HG03558 (cell line): ENCODE results near the gene P3H3.

Source experiments
- ATAC-seq: cut with Tn5 transposase; IDR thresholded peaks from one replicate; pipeline ENCODE4 v1.9.1; 2021; ENCODE audit warnings: moderate number of reproducible peaks; ENCODE audit not compliant: unreplicated experiment; ENCODE audit errors: extremely low read depth

P3H3 gene

DNA sequence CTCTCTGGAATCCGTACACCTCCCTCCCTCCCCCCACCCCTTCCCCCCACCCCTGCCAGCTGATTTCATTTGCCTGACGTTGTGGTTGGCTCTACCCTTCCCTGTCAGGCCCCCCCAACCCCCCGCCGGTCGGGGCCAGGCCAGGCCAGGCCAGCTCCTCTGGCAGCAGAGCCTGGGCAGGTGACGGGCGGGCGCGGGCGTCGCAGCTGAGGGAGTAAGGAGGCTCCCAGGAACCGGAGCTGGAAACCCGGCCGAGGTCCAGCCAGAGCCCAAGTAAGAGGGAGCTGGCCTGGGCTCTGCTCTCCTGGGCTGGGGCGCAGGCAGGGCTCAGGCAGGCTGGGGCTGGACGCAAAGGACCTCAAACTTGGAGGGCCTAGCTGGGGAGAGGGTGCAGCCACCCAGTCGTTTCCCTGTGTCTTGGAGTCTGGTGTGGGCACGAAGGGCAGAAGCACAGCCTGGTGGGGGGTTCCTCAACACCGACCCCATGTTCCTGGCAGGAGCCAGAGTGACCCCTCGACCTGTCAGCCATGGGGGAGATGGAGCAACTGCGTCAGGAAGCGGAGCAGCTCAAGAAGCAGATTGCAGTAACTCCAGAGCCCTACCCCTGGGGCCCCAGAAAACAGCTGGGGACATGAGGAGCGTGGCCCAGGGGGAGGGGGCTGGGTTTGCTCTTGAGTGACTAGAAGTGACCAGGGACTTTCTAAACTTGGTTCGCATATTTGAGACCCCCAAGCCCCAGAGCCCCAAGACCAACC is 12.7 kb downstream of the P3H3 start, which contains the start of gene GNB3:
TSS of gene GNB3 (plus strand) at position 165 of the 755 bp plus-strand sequence. CDS start at position 528, 363 bp downstream.
- no peak for ATAC-seq

DNA sequence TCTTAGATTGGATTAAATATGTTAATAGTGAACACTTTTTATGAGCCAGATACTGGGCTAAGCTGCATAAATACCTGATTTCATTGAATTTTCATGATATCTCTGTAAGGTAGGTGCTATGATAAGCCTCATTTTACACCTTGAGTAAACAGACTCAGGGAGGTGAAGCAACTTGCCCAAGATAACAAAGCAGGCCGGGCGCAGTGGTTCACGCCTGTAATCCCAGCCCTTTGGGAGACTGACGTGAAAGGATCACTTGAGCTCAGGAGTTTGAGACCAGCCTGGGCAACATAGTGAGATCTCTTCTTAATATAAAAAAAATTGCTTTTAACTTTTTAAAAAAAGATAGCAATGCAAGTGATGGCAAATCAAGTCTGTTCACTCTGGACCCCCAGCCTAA is 13.9 kb downstream of the P3H3 start:
- ATAC-seq: no peak

DNA sequence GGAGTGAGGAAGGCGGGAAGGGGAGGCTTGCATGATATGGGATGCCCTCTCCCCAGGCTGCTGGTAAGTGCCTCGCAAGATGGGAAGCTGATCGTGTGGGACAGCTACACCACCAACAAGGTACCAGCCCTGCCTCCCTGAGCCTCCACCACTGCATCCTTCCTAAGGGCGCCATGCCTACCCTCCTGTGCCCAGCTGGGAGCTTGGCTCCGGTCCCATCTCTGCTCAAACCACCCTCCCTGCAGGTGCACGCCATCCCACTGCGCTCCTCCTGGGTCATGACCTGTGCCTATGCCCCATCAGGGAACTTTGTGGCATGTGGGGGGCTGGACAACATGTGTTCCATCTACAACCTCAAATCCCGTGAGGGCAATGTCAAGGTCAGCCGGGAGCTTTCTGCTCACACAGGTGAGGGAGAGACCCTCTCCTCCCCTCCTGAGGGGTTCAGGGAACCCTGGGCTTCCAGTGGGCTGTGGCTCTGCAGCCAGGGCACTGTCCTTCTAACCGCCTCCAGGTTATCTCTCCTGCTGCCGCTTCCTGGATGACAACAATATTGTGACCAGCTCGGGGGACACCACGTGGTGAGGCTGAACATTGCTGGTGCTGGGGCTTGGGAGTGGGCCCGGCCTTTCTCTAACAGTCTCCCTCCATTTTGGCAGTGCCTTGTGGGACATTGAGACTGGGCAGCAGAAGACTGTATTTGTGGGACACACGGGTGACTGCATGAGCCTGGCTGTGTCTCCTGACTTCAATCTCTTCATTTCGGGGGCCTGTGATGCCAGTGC is 15.1 kb downstream of the P3H3 start:
- ATAC-seq: no peak

DNA sequence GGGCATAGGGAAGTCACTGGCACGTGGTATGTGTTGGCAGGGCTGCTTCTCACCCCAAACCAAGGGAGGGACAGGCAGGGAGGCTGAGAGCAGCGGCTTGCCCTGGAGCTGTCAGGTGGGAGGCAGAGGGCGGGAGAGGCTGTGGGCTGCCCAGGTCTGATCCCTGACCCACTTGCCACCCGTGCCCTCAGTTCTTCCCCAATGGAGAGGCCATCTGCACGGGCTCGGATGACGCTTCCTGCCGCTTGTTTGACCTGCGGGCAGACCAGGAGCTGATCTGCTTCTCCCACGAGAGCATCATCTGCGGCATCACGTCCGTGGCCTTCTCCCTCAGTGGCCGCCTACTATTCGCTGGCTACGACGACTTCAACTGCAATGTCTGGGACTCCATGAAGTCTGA is 17.2 kb downstream of the P3H3 start:
- ATAC-seq: no peak

DNA sequence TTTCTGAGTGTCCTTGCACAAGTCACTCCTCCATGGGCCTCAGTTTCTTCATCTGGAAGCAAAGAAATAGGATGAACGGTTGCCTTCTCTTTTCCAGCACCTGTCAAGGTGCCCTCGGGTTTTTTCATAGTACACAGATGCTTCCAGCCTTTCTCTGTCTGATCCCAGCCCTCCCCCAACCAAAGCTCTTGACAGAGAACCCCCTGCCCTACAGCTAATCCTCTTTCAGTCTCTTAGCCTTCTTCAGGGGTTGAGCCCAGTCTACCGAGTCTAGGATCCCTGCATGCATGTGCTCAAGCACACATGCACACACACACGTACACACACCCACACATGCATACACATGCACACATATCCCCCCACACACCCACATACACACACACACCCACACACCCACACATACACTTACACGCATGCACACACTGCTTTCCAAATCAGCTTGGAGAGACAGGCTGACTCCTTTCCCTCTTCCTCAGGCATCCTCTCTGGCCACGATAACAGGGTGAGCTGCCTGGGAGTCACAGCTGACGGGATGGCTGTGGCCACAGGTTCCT is 18.2 kb downstream of the P3H3 start:
- ATAC-seq: no peak

DNA sequence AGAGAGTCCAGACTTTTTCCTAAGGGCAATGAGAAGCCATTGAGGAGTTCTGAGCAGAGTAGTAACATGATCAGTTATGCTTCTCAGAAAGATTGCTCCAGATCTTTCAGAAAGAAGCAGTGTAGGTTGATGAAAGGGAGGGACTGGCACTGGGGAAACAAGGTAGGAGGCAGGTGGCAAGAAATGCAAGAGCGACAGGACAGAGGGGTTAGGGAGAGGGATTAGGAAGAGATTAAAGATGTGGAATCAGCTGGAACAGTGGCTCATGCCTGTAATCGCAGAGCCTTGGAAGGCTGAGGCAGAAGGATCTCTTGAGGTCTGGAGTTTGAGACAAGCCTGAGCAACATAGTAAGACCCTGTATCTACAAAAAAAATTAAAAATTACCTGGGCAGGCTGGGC is 19.5 kb downstream of the P3H3 start:
- no peak for ATAC-seq

DNA sequence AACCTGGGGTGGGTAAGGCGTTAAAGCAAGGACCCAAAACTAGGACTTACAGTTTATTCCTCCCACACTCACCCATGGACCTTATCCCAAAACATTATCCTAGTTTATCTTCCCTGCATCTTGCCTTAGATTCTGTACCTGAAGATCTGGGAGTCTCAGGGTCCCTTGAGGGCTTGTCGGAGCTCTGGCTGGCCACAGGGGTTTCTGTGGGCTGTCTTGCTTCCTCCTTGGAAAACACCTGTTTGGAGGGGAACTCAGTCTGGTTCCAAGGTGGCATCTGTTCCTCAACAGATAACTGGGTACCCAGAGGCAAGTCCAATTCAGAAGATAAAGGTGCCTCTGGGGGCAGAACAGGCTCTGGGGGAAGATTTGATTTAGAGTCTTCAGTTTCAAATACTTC is 21.2 kb downstream of the P3H3 start:
- no peak for ATAC-seq

DNA sequence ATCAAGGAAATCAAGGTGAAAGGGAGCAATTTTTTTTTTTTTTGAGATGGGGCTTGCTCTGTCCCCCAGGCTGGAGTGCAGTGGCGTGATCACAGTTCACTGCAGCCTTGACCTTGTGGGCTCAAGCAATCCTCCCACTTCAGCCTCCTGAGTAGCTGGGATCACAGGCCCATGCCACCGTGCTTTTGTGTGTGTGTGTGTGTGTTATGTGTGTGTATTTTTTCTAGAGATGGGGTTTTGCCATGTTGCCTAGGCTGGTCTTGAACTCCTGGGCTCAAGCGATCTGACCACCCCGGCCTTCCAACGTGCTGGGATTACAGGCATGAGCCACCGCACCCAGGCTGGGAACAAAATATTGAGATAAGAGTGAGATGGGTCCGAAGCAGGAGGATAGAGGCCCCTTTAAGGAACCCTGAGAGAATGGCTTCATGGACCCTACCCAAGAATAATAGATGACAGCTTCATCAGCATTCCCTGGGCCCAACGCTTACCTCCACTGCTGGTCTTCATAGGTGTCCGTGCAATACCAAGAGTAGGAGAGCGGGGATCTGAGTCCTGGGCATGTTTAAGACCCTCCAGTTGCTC is 21.9 kb downstream of the P3H3 start:
- ATAC-seq: no peak

DNA sequence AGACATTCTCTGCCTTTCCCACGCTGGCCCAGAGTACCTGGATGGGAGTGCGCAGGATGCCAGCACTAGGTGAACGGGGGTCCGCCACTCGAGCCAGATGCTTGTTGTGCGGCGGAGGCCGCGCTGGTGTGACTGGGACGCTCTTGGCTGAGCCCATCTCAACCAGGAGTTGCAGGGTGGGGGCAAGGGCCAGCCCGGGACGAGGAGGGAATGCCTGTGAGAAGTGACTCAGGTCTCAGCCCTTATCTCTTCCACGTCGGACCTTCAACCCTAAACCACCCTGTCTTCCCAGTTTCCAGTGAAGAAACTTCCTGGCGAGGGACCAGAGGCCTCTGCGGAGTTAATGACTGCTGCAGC is 22.6 kb downstream of the P3H3 start:
- no peak for ATAC-seq

DNA sequence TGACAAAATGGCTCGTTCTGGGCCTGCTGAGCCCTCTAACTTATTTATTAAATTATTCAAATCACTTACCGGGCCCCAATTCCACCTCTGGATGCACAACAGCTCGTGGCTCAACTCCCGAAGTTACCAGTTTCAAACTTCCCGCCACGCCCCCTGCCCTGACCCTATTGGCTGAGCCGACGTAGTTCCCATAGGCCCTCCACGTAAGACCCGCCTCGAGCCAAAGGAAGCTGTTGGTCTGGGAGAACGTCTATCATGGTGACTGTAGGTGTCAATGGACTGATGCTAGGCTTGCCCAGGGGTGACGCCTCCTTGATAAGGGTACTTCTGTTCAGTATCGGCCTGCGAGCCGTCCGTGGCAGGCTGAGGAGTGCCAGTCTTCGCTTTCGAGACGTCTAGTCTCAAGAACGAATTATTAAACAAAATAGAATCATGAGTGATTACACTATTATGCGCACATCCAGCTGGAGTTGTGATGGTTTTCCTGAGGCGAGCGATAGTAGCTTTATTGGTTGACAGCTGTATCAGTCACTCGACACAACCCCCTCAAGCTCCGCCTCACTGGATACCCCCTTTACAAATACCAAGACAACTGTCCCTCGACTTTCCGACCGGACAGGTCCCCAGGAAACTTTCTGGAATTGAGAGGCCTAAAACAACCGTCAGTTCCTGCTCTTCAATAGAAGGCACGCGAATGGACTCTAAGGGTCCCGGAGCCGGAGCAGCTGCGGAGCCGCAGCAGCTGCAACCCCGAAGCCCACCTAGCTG is 23.1 kb downstream of the P3H3 start, which contains the start of gene CDCA3:
TSS of gene CDCA3 (minus strand) at position 134 of the 768 bp plus-strand sequence. CDS start 334 bp downstream, outside the sequence.
- peak; percentile 41 for ATAC-seq

DNA sequence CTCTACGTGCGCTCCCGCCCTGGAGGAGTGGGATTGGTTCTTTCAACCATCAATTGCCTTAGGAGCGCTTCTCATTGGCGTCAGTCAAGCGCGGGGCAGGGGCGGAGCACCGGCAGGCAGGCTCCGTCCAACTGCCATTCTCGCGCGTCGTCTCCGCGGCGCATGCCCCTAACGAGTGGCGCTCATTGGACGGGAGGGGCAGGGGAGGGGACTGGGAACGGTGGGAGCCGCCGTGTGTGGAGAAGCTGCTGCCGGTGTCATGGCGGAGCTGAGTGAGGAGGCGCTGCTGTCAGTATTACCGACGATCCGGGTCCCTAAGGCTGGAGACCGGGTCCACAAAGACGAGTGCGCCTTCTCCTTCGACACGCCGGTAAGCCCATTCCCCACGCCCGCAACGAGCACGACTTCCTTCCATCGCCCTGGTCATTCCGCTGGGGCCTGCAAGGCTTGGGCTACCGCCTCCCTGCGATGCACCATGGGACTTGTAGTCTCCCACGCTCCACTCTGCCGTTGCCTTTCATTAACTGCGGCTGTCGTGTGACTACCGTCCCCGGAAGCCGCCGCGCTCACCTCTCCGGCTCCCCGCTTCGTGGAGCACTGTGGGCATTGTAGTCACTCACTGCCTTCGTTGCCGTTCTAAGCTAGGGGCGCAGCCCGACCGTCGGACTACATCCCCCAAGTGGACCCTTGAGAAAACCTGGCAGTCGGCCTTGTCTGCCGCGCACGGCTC is 23.9 kb downstream of the P3H3 start, which contains the start of gene USP5:
TSS of gene USP5 (plus strand) at position 230 of the 730 bp plus-strand sequence. CDS start at position 260, 30 bp downstream.
- ATAC-seq: peak; percentile 63

DNA sequence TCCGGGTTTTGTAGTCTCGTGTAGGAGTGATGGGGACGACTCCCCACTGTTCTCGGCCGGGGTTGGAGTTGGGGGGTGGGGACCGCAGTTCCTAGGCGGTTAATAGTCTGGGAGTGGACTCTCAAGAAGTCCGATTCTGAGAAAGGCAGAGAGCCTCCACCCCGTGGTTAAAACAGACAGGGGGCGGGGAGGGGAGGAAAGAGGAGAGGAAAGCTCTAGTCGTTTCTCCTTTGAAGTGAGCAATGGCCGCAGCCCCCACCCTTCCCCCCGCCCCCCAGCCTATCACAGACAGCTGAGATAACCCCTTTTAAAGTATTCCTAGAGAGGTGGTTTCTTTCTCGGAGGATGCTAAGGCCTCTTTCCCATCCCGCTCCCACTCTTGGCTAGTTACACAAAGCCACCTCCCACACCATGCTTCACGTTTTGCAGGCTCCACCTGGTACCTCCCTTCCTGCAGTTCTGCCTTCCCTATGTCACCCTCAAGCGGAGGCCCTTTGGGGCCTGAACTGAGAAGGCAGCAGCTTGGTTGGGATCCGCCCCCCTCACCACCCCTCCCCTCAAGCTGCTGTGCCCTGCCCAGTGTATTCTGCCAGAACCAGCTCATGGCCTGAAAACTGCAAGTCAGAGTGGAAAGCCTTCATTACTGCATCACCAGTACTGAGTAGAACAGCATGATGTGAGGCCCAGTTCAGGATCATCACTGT is 24.6 kb downstream of the P3H3 start:
- ATAC-seq: no peak

DNA sequence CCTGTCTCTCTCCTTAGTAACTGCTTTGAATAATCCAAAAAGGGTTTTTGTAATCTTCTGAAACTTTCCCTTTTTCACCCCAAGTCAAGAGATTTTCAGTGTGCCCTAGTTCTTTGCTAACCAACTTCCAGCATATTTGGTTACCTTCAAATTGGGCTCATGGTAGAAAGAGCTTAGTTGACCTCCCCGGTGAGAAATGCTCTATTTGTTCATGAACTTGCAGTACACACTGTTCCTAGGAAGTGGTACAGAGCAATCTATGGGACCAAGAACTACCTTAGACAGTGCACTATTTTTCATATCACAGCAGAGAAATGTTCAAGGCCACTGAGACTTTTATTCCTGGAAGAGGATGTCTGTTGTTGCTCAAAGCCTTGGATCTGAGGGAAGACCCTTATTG is 25.4 kb downstream of the P3H3 start:
- ATAC-seq: no peak

DNA sequence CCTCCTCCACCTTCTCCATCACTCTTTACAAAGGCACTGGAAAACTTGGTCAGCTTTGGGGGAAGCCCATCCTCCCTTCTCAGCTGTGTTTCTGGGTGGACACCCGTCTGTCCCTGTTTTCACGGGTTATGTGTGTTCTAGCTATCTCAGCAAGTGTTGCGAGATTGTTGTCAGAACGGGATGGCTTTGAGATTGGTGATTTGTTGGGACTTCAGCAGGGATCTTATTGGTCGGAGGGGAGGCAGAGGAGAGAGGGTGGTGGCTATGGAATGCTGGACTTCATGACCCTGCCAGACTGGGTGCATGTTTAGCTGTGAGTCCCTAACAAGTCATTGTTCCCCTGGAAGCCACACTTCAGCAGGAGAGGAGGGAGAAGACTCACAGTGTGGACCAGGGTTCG is 25.8 kb downstream of the P3H3 start:
- no peak for ATAC-seq

DNA sequence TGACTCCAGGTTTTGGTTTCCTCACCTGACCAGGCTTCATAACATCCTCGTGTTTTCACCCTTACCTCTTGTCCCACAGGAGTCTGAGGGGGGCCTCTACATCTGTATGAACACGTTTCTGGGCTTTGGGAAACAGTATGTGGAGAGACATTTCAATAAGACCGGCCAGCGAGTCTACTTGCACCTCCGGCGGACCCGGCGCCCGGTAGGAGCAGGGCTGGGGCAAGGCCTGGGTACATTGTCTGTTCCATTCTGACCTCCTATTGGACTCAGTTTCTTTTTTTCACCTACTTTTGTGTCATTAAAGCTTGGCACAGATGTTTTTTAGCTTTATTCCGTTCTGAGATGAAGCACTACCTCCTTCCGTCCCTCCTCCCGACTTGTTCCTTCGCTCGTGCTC is 27.1 kb downstream of the P3H3 start:
- ATAC-seq: no peak

DNA sequence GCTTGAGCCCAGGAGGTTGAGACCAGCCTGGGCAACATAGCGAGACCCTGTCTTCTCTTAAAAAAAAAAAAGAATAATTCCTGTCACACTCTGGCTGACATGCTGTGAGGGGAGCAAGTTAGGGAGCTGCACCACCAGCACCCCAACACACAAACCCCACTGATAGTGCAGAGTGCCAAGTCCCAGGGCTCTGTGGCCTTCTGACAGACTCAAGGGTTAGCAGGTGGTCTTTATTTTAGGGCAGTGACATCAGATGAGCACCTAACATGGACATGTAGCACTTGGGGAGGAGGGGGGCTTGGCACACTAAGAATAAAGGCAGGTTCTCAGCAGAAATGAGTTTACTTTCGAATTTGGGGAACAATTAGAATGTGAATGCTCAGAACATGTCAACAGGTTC is 30.6 kb downstream of the P3H3 start:
- no peak for ATAC-seq

DNA sequence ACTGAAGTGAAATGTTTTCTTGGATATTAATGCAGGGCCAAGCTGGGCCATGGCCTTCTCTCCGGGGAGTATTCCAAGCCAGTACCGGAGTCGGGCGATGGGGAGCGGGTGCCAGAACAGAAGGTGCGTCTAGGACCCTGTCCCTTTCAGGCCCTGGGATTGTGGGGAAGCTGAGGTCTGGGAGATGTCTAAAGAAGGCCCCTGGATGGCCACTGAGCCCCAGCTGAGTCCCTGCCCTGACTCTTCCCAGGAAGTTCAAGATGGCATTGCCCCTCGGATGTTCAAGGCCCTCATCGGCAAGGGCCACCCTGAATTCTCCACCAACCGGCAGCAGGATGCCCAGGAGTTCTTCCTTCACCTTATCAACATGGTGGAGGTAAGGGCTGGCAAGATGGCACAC is 31.9 kb downstream of the P3H3 start:
- ATAC-seq: no peak

DNA sequence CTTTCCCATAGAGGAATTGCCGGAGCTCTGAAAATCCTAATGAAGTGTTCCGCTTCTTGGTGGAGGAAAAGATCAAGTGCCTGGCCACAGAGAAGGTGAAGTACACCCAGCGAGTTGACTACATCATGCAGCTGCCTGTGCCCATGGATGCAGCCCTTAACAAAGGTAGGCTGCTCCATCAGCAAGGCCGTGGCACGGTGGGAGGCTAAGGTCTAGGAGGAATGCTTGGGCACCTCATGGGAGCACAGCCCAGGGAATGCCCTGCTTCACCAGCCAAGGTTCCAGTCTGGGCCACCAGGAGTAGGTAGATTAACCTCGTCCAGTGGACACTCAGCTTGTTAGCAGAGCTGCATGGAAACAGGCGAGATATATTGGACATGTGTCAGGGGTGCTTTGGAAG is 32.7 kb downstream of the P3H3 start:
- ATAC-seq: no peak

DNA sequence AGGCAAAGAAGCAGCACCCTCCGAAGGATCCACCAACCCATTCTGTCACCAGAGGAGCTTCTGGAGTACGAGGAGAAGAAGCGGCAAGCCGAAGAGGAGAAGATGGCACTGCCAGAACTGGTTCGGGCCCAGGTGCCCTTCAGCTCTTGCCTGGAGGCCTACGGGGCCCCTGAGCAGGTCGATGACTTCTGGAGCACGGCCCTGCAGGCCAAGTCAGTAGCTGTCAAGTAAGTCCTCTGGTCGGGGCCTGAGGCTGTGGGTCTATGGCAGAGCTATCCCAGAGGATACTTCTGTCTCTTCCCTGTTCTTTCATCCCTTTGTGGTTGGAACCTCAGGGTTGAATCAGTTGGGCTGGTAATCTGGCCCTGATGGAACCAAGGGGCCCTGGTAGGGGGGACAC is 33.2 kb downstream of the P3H3 start:
- no peak for ATAC-seq
